Measurements from ENCODE around the gene MYO3B.
"Not testable (repeated sequence)": the region's sequence is repeated elsewhere in the genome, so short reads cannot be mapped to it uniquely, and the experiment has no call there.

The MYO3B gene

GRCh38 chr2:170514140-170514539, 336.2 kb downstream of the MYO3B start:
- DNase-seq (ENCODE audit: low spot score) = no peak

DNA sequence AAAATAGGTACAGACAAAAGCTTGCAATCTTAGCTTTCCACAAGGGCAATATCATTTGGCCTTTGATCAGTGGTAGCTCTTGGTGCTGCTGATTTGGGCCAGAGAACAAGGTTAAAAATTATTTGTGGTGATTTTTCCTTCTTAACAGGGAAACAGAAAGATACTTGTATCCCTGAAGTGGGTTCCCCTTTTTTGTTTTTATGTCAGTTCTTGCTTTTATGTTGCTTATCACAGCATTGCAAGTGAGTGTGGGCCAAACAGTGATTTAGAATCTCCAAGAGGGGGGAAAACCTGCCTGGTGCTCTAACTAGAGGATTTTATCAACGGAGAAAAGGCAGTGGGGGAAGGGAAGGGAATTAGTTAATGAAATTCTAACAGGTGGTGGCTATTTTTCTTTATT, 339.6 kb downstream of the MYO3B start:
- DNase-seq (ENCODE audit: low spot score) = no peak

- DNase-seq (ENCODE audit: low spot score) = no peak
Measured at GRCh38 chr2:170518911-170519310, 341.0 kb downstream of the MYO3B start.

DNA sequence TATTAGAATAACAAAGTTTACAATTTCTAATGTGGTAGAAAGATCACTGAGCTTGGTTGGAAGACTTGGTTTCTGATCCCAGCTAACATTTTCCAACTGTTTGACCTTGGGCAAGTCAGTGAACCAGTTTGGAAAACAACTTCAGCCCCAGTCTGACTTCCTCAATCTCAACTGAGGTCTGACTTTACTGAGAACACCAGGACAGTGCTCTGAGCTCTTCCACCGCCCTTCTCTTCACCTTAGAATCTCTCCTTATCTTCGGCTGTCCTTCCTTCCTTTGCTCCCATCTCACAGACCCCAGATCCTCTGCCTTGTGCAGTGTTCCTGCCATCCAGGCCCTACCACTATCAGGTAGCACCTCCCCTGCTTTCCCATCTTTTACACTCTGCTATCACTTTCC, 343.4 kb downstream of the MYO3B start:
- DNase-seq (ENCODE audit: low spot score) = no peak

- DNase-seq (ENCODE audit: low spot score) = no peak
Measured at GRCh38 chr2:170523506-170523905, 345.6 kb downstream of the MYO3B start.

- no peak for DNase-seq (ENCODE audit: low spot score)
Measured at GRCh38 chr2:170524828-170525565, 347.1 kb downstream of the MYO3B start.

GRCh38 chr2:170525566-170525900, 347.6 kb downstream of the MYO3B start:
- peak; percentile 55 for DNase-seq (ENCODE audit: low spot score)

GRCh38 chr2:170530284-170530745, 352.4 kb downstream of the MYO3B start:
- DNase-seq (ENCODE audit: low spot score) = no peak

GRCh38 chr2:170530803-170531564, 353.0 kb downstream of the MYO3B start:
- no peak for DNase-seq (ENCODE audit: low spot score)

- no peak for DNase-seq (ENCODE audit: low spot score)
Measured at GRCh38 chr2:170531876-170532275, 353.9 kb downstream of the MYO3B start.

DNA sequence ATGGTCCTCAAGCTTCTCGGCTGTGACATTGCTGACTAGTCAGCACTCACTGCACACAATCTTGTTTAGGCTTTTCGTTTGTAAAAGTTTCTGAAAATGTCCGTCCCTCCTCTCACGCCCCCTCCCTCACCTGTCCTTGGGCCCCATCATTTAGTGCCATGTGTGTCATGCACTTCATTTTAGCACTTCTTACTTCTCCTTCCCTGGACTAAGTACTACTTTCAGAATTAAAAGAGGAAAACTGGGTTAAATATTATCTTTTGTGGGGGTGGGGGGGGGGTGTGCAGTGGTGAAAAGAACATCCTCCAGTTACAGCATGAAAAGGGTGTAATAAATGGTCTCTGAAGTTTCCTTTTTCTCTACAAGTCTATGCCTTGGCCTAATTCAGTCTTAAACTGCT, 355.2 kb downstream of the MYO3B start:
- no peak for DNase-seq (ENCODE audit: low spot score)

DNA sequence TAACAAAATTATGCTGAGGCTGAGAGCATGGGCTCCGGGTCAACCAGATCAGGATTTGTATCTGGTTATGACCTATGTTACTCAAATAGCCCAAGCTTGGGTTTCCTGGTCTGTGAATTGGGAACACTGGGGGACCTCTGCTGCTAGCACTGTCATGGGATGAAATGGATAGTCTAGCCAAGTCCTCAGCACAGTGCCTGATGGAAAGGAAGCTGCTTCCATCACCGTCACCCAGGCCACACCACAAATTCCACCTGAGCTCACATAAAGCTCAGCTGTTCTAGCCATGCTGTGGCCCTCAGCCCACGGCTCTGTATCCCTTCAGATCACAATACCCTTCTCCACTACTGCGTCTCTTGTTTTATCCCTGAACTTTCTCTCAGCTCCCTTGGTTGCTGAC, 357.6 kb downstream of the MYO3B start:
- DNase-seq (ENCODE audit: low spot score) = no peak

DNA sequence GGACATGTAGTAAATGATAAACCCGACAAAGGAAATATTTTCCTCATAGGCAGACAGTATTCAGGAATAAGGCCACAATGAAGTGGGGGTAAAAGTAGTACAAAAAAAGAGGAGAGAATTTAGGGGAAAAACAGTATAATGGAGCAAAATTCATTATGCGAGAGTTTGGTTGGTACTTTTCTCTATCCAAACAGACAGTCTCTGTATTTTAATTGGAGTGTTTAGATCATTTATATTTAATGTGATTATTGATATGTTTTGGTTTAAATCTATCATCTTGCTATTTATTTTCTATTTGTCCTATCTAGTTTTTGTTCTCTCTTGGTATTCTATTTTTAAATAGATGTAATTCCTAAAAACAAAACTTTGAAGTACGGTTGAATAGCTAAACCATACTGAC, 366.9 kb downstream of the MYO3B start:
- DNase-seq (ENCODE audit: low spot score) = no peak

- no peak for DNase-seq (ENCODE audit: low spot score)
Measured at GRCh38 chr2:170548304-170548703, 370.4 kb downstream of the MYO3B start.

- no peak for DNase-seq (ENCODE audit: low spot score)
Measured at GRCh38 chr2:170550501-170550900, 372.6 kb downstream of the MYO3B start.

GRCh38 chr2:170551899-170552298, 374.0 kb downstream of the MYO3B start:
- not testable (repeated sequence) for DNase-seq (ENCODE audit: low spot score)

- DNase-seq (ENCODE audit: low spot score) = no peak
Measured at GRCh38 chr2:170553748-170554147, 375.8 kb downstream of the MYO3B start.

DNA sequence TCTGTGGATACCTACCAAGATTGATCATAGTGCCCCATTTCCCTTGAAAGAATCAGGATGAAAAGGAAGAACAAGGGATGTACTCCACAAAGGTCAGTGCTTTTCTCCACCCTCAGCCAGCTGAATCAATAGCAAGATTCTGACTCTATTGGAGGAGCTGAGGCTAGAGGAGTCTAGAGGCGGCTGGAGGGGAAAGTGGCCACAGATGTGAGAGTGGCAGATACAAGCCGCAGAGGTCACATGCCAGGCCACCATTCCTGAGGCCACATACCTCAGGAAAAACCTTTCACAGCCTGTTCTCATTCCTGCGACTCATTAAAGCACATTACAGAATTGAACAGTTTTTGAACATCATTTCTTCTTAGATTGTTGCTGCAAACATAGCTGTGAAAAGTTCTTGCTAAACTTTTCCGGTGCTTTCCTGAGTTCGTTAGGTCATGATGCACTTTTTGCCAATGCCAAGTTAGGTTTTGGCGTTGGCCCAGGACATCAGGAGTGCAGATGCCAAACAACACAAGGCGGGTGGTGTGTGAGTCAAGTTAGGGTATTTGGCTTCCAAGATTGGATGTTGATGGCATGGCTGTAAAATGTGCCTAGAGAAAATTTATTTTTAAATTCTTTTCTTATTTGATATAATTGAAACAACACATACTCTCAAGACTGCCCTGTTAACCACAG, 376.5 kb downstream of the MYO3B start:
- no peak for DNase-seq (ENCODE audit: low spot score)

GRCh38 chr2:170562928-170563327, 385.0 kb downstream of the MYO3B start:
- DNase-seq (ENCODE audit: low spot score) = no peak

- no peak for DNase-seq (ENCODE audit: low spot score)
Measured at GRCh38 chr2:170563401-170563800, 385.5 kb downstream of the MYO3B start.

DNA sequence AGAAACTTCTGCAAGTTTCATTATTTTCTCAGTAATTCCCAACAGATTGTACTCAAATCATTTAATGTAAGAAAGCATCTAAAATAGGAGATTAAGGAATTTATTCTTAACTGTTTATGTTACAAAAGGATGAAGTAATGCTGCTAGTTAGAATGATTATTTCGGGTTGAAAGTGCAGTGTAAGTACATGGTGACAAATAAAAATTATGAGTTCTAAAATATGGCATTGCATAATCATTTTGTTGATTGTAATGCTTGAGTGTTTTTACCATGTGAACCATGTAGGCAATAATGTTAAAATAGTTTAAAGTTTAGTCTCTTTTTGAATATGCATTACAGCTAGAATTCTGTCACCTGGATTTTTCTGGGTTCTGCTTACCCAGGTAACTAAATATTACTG, 388.2 kb downstream of the MYO3B start:
- no peak for DNase-seq (ENCODE audit: low spot score)

- no peak for DNase-seq (ENCODE audit: low spot score)
Measured at GRCh38 chr2:170567429-170567828, 389.5 kb downstream of the MYO3B start.

DNA sequence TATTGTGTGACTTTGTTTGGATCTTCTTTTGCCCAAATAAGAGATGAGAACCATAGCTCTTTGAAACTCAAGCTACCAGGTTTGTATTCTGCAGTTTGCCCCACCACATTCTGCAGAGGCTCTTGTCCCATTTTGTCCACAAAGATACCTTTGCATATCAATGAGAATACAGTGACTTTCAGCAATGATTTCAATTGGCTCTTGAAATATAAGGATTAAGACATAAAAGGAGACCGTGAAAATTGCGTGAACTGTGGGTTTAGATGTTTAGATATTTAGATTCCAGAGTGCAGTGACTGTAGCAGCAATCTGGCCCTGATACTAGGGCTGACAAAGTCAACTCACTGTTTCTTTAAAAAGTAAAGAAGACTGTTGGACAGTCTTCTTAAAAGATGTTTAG, 390.6 kb downstream of the MYO3B start:
- DNase-seq (ENCODE audit: low spot score) = no peak
